IMR-90 (cell line): ENCODE data around the gene XKR3. TPM values are rescaled to one million over a fixed set of nuclear protein-coding genes. Genes with fewer than 3 reads are reported as not detected.

Source experiments
- ATAC-seq: fragments of 200-7000 bp; cut with Tn5 transposase; 2 replicates; pipeline ENCODE4 v1.9.1; 2020; ENCODE audit warnings: low read depth, mild to moderate bottlenecking, moderate library complexity
- BruUV-seq: library from RNA; stranded (reverse); fragments of 400-500 nt; replicated peaks from 2 replicates; lab custom pipeline; 2021; lab: Mats Ljungman, UMichigan
- CTCF ChIA-PET: fragments of 300-600 bp; formaldehyde crosslinking; extraction: SDS; loops from one replicate; lab custom pipeline; 2021; ENCODE audit warnings: antibody characterized with exemption; lab: Yijun Ruan, JAX
- POLR2A ChIA-PET: fragments of 300-600 bp; sonication (Branson Sonifier 250); formaldehyde crosslinking; loops from one replicate; lab custom pipeline; 2022; ENCODE audit warnings: antibody characterized with exemption; ENCODE audit not compliant: unreplicated experiment; lab: Charles Lee
- DNase-seq: peaks from one replicate; pipeline ENCODE4 v3.0.0; 2013
- H2AFZ ChIP-seq: replicated peaks from 2 replicates; pipeline ENCODE3; 2013; ENCODE audit warnings: low read length, mild to moderate bottlenecking; ENCODE audit not compliant: poor library complexity
- H2AK5ac ChIP-seq: 2 replicates; pipeline ENCODE4 v1.6.1; 2013; ENCODE audit warnings: low read depth, low read length, inconsistent platforms
- H2AK9ac ChIP-seq: replicated peaks from 2 replicates; pipeline ENCODE3; 2013; ENCODE audit warnings: mild to moderate bottlenecking, low read depth, low read length, moderate library complexity; ENCODE audit not compliant: poor library complexity
- H2BK120ac ChIP-seq: 2 replicates; pipeline ENCODE4 v1.6.1; 2013; ENCODE audit warnings: low read depth, low read length, inconsistent platforms
- H2BK15ac ChIP-seq: 3 replicates; pipeline ENCODE4 v1.6.1; 2013; ENCODE audit warnings: low read depth, low read length, inconsistent platforms
- H2BK20ac ChIP-seq: 2 replicates; pipeline ENCODE4 v1.6.1; 2013; ENCODE audit warnings: low read depth, mild to moderate bottlenecking, inconsistent platforms, low read length, moderate library complexity
- H2BK5ac ChIP-seq: 2 replicates; pipeline ENCODE4 v1.6.1; 2013; ENCODE audit warnings: mild to moderate bottlenecking, low read depth, low read length, inconsistent platforms; ENCODE audit not compliant: poor library complexity, severe bottlenecking
- H3K14ac ChIP-seq: replicated peaks from 2 replicates; pipeline ENCODE4 v1.6.1; 2013; ENCODE audit warnings: low read depth, low read length, inconsistent platforms
- H3K18ac ChIP-seq: 2 replicates; pipeline ENCODE4 v1.6.1; 2013; ENCODE audit warnings: low read depth, low read length, control low read depth
- H3K23ac ChIP-seq: 2 replicates; pipeline ENCODE4 v1.6.1; 2013; ENCODE audit warnings: low read depth, low read length, inconsistent platforms
- H3K27ac ChIP-seq: 2 replicates; pipeline ENCODE4 v1.5.1; 2013; ENCODE audit warnings: mild to moderate bottlenecking, control low read depth, low read length; ENCODE audit not compliant: insufficient read depth
- H3K27me3 ChIP-seq: 2 replicates; pipeline ENCODE4 v1.6.1; 2013; ENCODE audit warnings: low read length; ENCODE audit not compliant: control insufficient read depth, insufficient read depth
- H3K36me3 ChIP-seq: 2 replicates; pipeline ENCODE4 v1.6.1; 2013; ENCODE audit warnings: low read length, mixed read lengths; ENCODE audit not compliant: control insufficient read depth, insufficient read depth
- H3K4ac ChIP-seq: 2 replicates; pipeline ENCODE4 v1.6.1; 2013; ENCODE audit warnings: low read depth, low read length, inconsistent platforms
- H3K4me1 ChIP-seq: 2 replicates; pipeline ENCODE4 v1.6.1; 2013; ENCODE audit warnings: low read length, mixed read lengths; ENCODE audit not compliant: control insufficient read depth, insufficient read depth
- H3K4me2 ChIP-seq: 2 replicates; pipeline ENCODE4 v1.6.1; 2013; ENCODE audit warnings: low read depth, mild to moderate bottlenecking, control low read depth, low read length, moderate library complexity
- H3K4me3 ChIP-seq: 2 replicates; pipeline ENCODE4 v1.5.1; 2013; ENCODE audit warnings: low read depth, mild to moderate bottlenecking, control low read depth, low read length, moderate library complexity; ENCODE audit not compliant: insufficient read depth
- H3K56ac ChIP-seq: 2 replicates; pipeline ENCODE4 v1.6.1; 2013; ENCODE audit warnings: low read length, inconsistent platforms; ENCODE audit not compliant: insufficient read depth; ENCODE audit errors: extremely low read depth
- H3K79me1 ChIP-seq, 2 experiments: 2 replicates each; pipeline ENCODE4 v1.6.1; 2013; ENCODE audit warnings: low read length in 2 of 2, inconsistent platforms in 1 of 2, low read depth in 1 of 2
- H3K9ac ChIP-seq: 2 replicates; pipeline ENCODE4 v1.6.1; 2013; ENCODE audit warnings: low read depth, low read length, control low read depth
- H3K9me1 ChIP-seq: 2 replicates; pipeline ENCODE4 v1.6.1; 2013; ENCODE audit warnings: low read length, inconsistent platforms; ENCODE audit not compliant: insufficient read depth
- H3K9me3 ChIP-seq: 2 replicates; pipeline ENCODE4 v1.6.1; 2013; ENCODE audit warnings: low read length; ENCODE audit not compliant: control insufficient read depth, insufficient read depth
- H4K20me1 ChIP-seq: 2 replicates; pipeline ENCODE4 v1.6.1; 2013; ENCODE audit warnings: low read length, inconsistent platforms; ENCODE audit not compliant: insufficient read depth
- H4K5ac ChIP-seq: 2 replicates; pipeline ENCODE4 v1.6.1; 2013; ENCODE audit warnings: mild to moderate bottlenecking, low read depth, low read length, control low read depth
- H4K8ac ChIP-seq, 2 experiments: 2 replicates each; pipeline ENCODE4 v1.6.1; 2013; ENCODE audit warnings: low read depth in 2 of 2, low read length in 2 of 2, control low read depth in 1 of 2, inconsistent platforms in 1 of 2
- H4K91ac ChIP-seq: 2 replicates; pipeline ENCODE4 v1.6.1; 2013; ENCODE audit warnings: low read depth, low read length, inconsistent platforms; ENCODE audit not compliant: insufficient read depth
- CEBPB ChIP-seq: IDR thresholded peaks from 2 replicates; pipeline ENCODE4 v1.6.1; 2012; ENCODE audit warnings: low read depth, low read length, improper control_type of control experiment
- MAFK ChIP-seq: IDR thresholded peaks from 2 replicates; pipeline ENCODE4 v1.6.1; 2012; ENCODE audit warnings: low read depth, low read length, improper control_type of control experiment
- MAZ ChIP-seq: IDR thresholded peaks from 2 replicates; pipeline ENCODE4 v1.6.1; 2012; ENCODE audit warnings: low read depth, mild to moderate bottlenecking, low read length, improper control_type of control experiment, moderate library complexity, borderline replicate concordance
- MXI1 ChIP-seq: IDR thresholded peaks from 2 replicates; pipeline ENCODE4 v1.6.1; 2012; ENCODE audit warnings: low read depth, mild to moderate bottlenecking, low read length, moderate library complexity, borderline replicate concordance
- RFX5 ChIP-seq: IDR thresholded peaks from 2 replicates; pipeline ENCODE4 v1.8.0; 2012; ENCODE audit warnings: low read depth, mild to moderate bottlenecking, low read length, moderate library complexity
- WGBS, 2 experiments: methylation state at CpG; one replicate each; pipeline versions ENCODE4 v1.1.5 to v1.1.7; 2013; ENCODE audit warnings: missing lambda C conversion rate in 2 of 2; ENCODE audit not compliant: insufficient read length in 1 of 2; ENCODE audit errors: extremely low coverage in 2 of 2; 5-methylcytosine and 5-hydroxymethylcytosine counted together
- dilution Hi-C: fragments of 300-500 bp; cut with HindIII; formaldehyde crosslinking; loops from one replicate; pipeline ENCODE4 v1.14.3; 2018; ENCODE audit warnings: low sequenced_read_pairs; ENCODE audit not compliant: unreplicated experiment
- in situ Hi-C: fragments of 300-500 bp; cut with MboI; formaldehyde crosslinking; loops from 3 replicates; pipeline ENCODE4 v1.14.3; 2019; ENCODE audit warnings: low sequenced_read_pairs, inconsistent platforms, mixed read lengths
- intact Hi-C: fragments of 100-400 bp; cut with micrococcal nuclease; formaldehyde crosslinking; loops from 2 replicates; pipeline ENCODE4 v1.10.0; 2022
- polyA plus RNA-seq, 3 experiments: library from polyadenylated mRNA; depleted of rRNA; stranded (reverse); fragments of >200 nt; gene quantifications; 2 replicates each; pipeline ENCODE4 v1.2.3, GENCODE V29; 2012; ENCODE audit warnings: low replicate concordance in 1 of 3
- total RNA-seq: library from RNA; depleted of rRNA; stranded (reverse); fragments of >200 nt; gene quantifications from 2 replicates; pipeline ENCODE4 v1.2.3, GENCODE V29; 2012

The XKR3 gene
- total and polyA plus RNA-seq, 2 of the 4 experiments (the other 2 are of a cell fraction) = not detected

DNA sequence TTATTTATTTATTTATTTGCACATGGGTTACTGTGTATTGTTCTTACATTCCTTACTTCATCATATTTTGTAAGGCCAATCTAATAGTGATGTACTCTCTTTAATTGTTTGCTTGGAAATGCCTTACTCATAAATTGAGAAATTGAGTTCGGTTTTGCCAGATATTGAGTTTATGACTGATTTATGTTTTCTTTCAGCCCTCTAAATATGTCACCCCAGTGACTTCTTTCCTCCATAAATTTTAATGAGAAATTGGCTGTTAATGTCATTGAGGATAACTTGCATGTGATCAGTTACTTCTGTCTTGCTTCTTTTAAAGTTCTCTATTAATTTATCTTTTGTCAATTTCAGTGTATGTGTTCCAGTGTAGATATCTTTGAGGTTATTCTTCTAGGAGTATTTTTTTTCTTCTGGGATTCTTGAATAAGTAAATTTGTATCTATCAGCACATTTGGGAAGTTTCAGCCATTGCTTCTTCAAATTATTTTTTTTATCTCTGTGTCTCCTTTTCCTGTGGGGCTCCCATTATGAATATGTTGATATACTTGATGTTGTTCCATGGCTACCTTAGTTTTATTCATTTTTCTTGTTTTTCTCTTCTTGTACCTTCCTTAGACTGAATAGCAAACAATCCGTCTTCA is 47.8 kb downstream of the XKR3 start:
- no TSS peak for BruUV-seq
- no CpG with 5 or more reads among the region's 2 CpGs for WGBS, 2 experiments
- peaks cover 22% of the 10 kb centered on the region for H3K9me3 ChIP-seq

More for the DNA sequence above, 47.8 kb downstream of the XKR3 start:
- Histone ChIP-seq H4K5ac (no peak overlapping the region), H3K27ac (no peak overlapping the region), H3K23ac (no peak overlapping the region), H4K8ac (no peak overlapping the region), H4K91ac (no peak overlapping the region), H2AFZ (no peak overlapping the region), H3K4ac (no peak overlapping the region), H2BK15ac (no peak overlapping the region), H3K4me3 (no peak overlapping the region), H2AK5ac (no peak overlapping the region), H3K4me2 (no peak overlapping the region), H2BK5ac (no peak overlapping the region), H3K14ac (no peak overlapping the region), H3K79me1 (no peaks in the 10 kb centered on the region), H3K36me3 (no peaks in the 10 kb centered on the region), H3K56ac (no peak overlapping the region), H3K9ac (no peak overlapping the region), H2BK120ac (no peak overlapping the region), H2AK9ac (no peak overlapping the region), H2BK20ac (no peak overlapping the region), H3K4me1 (no peaks in the 10 kb centered on the region), H4K20me1 (no peaks in the 10 kb centered on the region), H3K18ac (no peak overlapping the region), H3K9me1 (no peaks in the 10 kb centered on the region), H3K27me3 (no peaks in the 10 kb centered on the region)
- ATAC-seq (no peak), DNase-seq (no peak)
- ChIA-PET CTCF (no interaction called here), POLR2A (no interaction called here)
- in situ Hi-C loops (no loop called here), intact Hi-C loops (no loop called here), dilution Hi-C loops (no loop called here)
- TF ChIP-seq CEBPB (no peak), MXI1 (no peak), MAZ (no peak), MAFK (no peak), RFX5 (no peak)
